ENCODE results near the gene TCL1B. TPM values are rescaled to one million over a fixed set of nuclear protein-coding genes. Genes with fewer than 3 reads are reported as not detected.

Gene TCL1B, protein sequence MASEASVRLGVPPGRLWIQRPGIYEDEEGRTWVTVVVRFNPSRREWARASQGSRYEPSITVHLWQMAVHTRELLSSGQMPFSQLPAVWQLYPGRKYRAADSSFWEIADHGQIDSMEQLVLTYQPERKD
- total RNA-seq, result under 1 TPM in 4 of 8 experiments, not detected in 4; 0.22 to 0.81 (median 0.26) TPM

DNA sequence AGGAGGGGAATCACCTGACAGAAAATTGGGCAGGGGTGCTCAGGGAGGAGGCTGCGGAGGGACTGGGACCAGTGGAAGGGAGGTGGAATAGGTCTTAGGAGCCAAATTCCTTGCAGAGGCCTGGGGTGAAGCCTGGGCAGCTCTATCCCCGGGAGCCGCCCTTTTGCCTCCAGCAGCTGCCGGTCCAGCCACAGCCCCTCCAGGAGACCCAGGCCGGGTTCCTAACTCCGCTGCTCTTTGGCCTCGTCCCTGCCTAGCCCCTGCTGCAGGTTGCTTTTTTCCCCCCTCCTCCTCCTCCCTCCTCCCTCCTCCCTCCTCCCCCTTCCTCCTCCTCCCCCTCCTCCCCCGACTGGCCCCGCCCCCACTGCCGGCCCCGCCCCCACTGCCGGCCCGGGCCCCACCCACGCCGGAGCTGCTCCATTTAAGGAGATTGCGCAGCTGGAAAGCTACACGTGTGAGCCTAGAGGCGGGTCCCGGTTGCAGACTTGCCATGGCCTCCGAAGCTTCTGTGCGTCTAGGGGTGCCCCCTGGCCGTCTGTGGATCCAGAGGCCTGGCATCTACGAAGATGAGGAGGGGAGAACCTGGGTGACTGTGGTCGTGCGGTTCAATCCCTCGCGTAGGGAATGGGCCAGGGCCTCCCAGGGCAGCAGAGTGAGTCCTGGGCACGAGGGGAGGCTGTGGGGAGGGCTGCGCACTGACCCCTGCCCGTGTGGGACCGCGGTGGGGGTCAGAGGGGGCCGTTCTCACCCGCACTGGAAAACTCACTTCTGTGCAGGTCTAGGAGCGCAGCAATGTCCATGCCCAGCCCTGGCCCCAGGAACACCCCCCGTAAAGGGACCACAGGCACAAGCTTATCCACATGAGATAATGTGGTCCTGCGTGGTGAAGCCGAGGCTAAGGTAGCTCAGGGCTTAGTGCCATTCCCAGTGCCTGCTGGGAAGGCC lies at the start of gene TCL1B:
Gene TCL1B, plus strand, starts transcription at position 449 of the 945 bp plus-strand sequence. Its CDS starts 42 bp downstream, at position 491.
- peak in 2 of 8 experiments; percentile 43 to 51 for ATAC-seq (replicated peaks in 6 of 8)
- in situ Hi-C loops (cut with MboI; ENCODE audit: low pct_unique_long_range_greater_than_20kb in 2 of 9, low sequenced_read_pairs in 9 of 9, unreplicated experiment in 9 of 9), result loop anchor here in 1 of 9 experiments (25.0 kb wide), 1 partner anchor 124 kb away; no protein-coding TSS in a partner anchor
- Histone ChIP-seq H3K4me1 (replicated peaks in 1 of 2) (no peaks in the 10 kb centered on the region), H3K27ac (no peak within 1 kb of the TSS), H3K4me3 (no peak within 1 kb of the TSS)
- 60 to 89% methylated on average over 1 to 3 of the region's 38 CpGs; no CpG with 5 or more reads in 8 of the 10 experiments for WGBS, 10 experiments

DNA sequence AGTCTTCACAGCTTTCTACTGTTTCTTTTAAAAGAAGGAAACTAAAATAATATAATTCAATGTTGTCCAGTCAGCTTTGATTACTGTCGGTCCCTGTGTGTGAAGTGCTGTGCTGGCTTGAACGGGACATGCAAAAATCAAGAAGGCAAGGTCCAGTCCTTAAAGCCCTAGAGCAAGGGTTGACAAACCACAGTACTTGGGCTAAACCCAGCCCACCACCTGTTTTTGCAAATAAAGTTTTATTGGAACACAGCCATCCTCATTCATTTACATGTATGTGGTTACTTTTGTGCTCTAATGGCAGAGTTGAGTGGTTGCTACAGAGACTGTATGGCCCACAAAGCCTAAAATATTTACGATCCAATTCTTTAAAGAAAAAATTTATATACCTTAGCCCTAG lies 41.2 kb upstream of the TCL1B start:
- peak in 1 of 8 experiments; percentile 70 for ATAC-seq (replicated peaks in 6 of 8)
- H3K27ac ChIP-seq, result no peak overlapping the region
- H3K4me3 ChIP-seq, result no peak overlapping the region
- no peaks in the 10 kb centered on the region for H3K4me1 ChIP-seq (replicated peaks in 1 of 2)
- WGBS, 10 experiments, result 17 to 100% (median 83%) methylated on average over 1 to 3 of the region's 3 CpGs; no CpG with 5 or more reads in 3 of the 10 experiments
- in situ Hi-C loops (cut with MboI; ENCODE audit: low pct_unique_long_range_greater_than_20kb in 2 of 9, low sequenced_read_pairs in 9 of 9, unreplicated experiment in 9 of 9), result no loop called here

DNA sequence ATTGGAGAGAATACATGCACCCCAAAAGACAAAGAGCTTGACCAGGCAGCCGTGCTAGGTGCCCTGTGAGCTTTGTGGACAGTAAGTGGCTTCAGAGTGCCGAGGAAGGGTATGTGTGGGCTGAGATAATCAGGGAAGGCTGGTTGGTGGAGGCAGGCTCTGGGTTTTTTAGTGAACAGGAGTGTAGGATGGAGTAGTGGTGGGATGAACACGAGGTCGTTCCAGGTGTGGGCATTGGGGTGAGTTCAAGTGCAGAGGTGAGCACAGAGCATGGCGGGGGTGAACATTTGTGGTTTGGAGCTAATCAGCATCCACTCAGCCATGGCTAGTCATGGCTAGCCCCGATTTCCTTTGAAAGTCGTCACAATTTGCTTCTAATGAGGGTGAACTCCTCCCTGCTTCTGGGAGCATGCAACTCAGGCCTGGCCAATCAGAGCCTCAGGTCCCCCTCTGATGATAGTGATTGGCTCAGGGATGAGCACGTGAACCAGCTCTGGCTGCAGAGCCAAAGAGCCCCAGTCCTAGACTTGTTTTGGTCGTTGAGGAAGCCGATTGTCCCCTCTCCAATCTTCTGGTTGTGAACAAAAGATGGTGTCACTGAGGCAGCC lies 40.7 kb upstream of the TCL1B start:
- WGBS, 10 experiments, result 29 to 90% (median 78%) methylated on average over 1 to 8 of the region's 10 CpGs; no CpG with 5 or more reads in 3 of the 10 experiments
- Histone ChIP-seq H3K4me1 (replicated peaks in 1 of 2) (no peaks in the 10 kb centered on the region), H3K27ac (no peak overlapping the region), H3K4me3 (no peak overlapping the region)
- no peak for ATAC-seq (replicated peaks in 6 of 8)
- in situ Hi-C loops (cut with MboI; ENCODE audit: low pct_unique_long_range_greater_than_20kb in 2 of 9, low sequenced_read_pairs in 9 of 9, unreplicated experiment in 9 of 9), result no loop called here

DNA sequence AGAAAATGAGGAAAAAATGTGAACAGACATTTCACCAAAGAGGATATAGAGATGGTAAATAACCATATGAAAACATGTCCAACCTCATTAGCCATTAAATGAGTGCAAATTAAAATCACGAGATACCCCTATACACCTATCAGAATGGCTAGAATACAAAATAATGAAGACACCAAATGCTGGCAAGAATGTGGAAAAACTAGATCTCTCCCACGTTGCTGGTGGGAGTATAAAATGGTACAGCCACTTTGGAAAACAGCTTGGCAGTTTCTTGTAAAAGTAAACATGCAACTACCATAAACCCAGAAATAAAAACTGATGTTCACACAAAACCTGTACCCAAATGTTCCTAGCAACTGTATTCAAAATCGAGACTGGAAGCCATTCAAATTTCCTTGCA lies 38.3 kb upstream of the TCL1B start:
- 4 to 100% (median 61%) methylated on average over 1 to 3 of the region's 3 CpGs; no CpG with 5 or more reads in 1 of the 10 experiments for WGBS, 10 experiments
- Histone ChIP-seq H3K27ac (no peak overlapping the region), H3K4me3 (no peak overlapping the region), H3K4me1 (replicated peaks in 1 of 2) (no peaks in the 10 kb centered on the region)
- no peak for ATAC-seq (replicated peaks in 6 of 8)
- in situ Hi-C loops (cut with MboI; ENCODE audit: low pct_unique_long_range_greater_than_20kb in 2 of 9, low sequenced_read_pairs in 9 of 9, unreplicated experiment in 9 of 9), result no loop called here

DNA sequence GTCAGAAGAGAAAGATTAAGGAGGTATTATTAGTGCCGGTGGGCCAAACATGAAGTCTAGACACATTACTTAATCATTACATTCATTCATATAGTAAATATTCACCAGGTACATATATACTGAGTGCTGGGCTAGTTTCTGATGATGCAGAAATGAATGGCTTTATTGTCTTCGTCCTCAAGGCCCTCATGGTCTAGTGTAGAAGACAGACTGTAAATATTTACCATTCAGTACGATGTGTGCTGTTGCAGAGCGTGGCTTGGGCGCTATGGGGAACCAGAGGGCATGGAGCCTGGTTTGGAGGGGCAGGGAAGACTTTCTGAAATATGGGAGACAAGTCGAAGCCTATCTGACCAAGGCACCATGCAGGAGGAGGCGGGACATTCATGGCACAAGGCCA lies 37.0 kb upstream of the TCL1B start:
- Histone ChIP-seq H3K27ac (no peak overlapping the region), H3K4me3 (no peak overlapping the region), H3K4me1 (replicated peaks in 1 of 2) (no peaks in the 10 kb centered on the region)
- in situ Hi-C loops (cut with MboI; ENCODE audit: low pct_unique_long_range_greater_than_20kb in 2 of 9, low sequenced_read_pairs in 9 of 9, unreplicated experiment in 9 of 9), result no loop called here
- 0 to 100% (median 95%) methylated on average over 1 to 6 of the region's 7 CpGs; no CpG with 5 or more reads in 4 of the 10 experiments for WGBS, 10 experiments
- no peak for ATAC-seq (replicated peaks in 6 of 8)

DNA sequence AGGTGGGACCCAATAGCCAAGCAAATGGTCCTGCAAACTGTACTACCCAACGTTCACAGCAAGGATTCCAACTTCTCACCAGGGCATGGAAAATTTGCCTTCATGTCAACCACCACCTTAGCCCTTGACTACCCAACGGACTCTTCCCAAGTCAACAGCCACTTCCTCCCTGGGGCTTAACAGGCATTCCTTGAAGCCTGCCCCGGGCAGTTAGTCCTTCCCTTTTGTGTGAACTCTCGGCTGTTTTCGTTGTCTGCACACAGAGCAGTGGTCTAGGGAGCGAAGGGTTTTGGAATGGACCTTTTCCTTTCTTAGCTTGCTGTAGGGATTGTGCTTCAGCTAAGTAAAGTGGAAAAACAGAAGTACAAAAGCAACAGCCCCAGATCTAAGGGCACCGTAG lies 35.2 kb upstream of the TCL1B start:
- H3K4me1 ChIP-seq (replicated peaks in 1 of 2), result no peaks in the 10 kb centered on the region
- H3K27ac ChIP-seq, result no peak overlapping the region
- ATAC-seq (replicated peaks in 6 of 8), result no peak
- no peak overlapping the region for H3K4me3 ChIP-seq
- WGBS, 10 experiments, result 14 to 100% (median 67%) methylated on average over 1 to 7 of the region's 7 CpGs; no CpG with 5 or more reads in 1 of the 10 experiments
- in situ Hi-C loops (cut with MboI; ENCODE audit: low pct_unique_long_range_greater_than_20kb in 2 of 9, low sequenced_read_pairs in 9 of 9, unreplicated experiment in 9 of 9), result no loop called here

DNA sequence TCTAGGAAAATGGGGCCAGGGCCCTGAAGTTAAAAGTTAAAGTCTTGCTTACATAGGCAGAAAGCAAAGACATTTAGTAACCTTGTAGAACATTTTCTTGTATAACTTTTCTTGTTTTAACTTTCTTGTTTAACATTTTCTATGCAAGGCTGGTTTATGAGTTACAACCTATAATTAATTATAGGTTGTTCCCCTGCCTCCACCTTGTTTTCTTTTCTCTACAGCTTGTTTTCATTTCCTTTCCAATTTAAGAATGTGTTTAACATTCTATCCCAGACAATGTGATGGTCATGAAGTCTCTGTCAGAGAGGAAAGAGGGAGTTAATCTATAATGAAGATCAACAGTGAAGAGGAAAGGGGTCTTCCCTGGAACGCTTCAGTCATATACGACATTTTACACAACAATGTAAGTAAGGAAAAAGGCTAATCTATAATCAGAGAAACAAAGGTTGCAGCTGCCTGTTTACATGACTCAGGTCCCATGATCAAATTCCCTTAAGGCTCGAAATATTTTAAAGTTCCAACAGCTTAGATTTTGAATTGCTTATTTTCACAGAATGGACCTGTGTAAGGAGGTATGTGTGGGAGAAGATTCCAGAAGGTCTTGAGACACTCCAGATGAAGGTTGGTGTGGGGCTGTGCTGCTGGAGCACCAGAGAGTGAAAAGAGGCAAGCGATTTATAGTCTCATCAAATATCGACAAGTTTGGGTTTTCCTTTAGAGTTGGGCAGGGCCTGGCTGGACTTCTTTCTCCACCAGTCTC lies 34.2 kb upstream of the TCL1B start:
- peak in 3 of 8 experiments; percentile 19 to 63 (median 25) for ATAC-seq (replicated peaks in 6 of 8)
- Histone ChIP-seq H3K27ac (no peak overlapping the region), H3K4me1 (replicated peaks in 1 of 2) (no peaks in the 10 kb centered on the region), H3K4me3 (no peak overlapping the region)
- 19 to 100% (median 34%) methylated on average over 1 to 5 of the region's 5 CpGs for WGBS, 10 experiments
- in situ Hi-C loops (cut with MboI; ENCODE audit: low pct_unique_long_range_greater_than_20kb in 2 of 9, low sequenced_read_pairs in 9 of 9, unreplicated experiment in 9 of 9), result no loop called here

DNA sequence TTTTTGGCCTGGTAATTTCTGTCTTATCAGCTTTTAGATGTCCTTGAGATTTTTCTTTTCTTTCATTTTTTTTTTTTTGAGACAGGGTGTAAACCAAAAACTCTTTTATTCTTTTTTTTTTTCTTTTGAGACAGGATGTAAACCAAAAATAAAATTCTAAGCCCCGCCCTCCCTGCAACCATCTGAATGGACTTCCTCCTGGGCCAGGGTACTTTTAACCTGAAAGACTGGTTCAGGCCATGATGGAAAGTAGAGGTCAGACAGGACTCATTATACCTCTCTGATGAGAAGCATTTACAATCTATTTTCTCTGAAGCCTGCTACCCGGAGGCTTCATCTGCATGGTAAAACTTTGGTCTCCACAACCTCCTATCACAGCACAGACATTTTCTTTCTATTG lies 33.5 kb upstream of the TCL1B start:
- no peak for ATAC-seq (replicated peaks in 6 of 8)
- no peak overlapping the region for H3K27ac ChIP-seq
- peaks cover 2% of the 10 kb centered on the region in 2 donors for H3K4me1 ChIP-seq (replicated peaks in 1 of 2)
- 30 to 100% (median 51%) methylated on average over 1 to 2 of the region's 2 CpGs for WGBS, 10 experiments
- no peak overlapping the region for H3K4me3 ChIP-seq
- in situ Hi-C loops (cut with MboI; ENCODE audit: low pct_unique_long_range_greater_than_20kb in 2 of 9, low sequenced_read_pairs in 9 of 9, unreplicated experiment in 9 of 9), result no loop called here

DNA sequence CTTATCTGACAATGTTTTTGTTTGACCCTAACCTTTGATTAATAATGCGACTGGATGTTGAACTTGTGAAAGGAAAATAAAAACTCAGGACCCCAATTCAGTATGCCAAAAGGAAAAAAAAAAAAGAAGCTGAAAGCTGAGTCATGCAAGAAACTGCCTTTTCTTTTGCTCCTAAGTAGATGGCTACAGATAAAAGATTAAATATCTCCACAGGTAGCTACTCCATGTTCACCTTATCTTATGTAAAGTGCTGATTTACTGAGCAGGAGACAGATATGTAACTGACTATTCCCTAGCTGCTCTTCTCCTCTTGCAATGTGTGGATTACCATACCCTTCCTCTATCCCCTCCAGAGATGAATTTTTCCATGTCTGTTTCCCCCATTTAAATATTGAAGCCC lies 30.8 kb upstream of the TCL1B start:
- Histone ChIP-seq H3K27ac (no peak overlapping the region), H3K4me1 (replicated peaks in 1 of 2) (peaks cover 2 to 4% of the 10 kb centered on the region in 2 donors), H3K4me3 (no peak overlapping the region)
- no peak for ATAC-seq (replicated peaks in 6 of 8)
- in situ Hi-C loops (cut with MboI; ENCODE audit: low pct_unique_long_range_greater_than_20kb in 2 of 9, low sequenced_read_pairs in 9 of 9, unreplicated experiment in 9 of 9), result no loop called here
- 33 to 100% (median 69%) methylated on average over 1 of the region's 1 CpG; no CpG with 5 or more reads in 2 of the 10 experiments for WGBS, 10 experiments

DNA sequence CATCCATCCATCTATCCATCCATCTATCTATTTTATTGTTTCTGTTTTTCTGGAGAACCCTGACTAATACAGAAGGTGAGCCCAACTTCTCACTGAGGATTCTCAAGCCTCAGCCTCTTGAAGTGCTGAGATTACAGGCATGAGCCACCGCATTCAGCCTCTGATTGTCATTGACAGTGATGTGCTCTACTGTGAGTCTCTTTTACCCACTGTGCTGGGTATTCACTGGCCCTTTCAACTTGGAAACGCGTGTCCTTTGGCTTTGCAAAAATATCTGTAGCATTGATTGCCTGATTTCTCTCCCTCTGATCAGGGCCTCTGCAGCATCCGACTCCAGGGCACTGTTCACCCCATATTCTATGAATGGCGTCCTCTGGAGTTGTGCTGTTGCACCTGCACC lies 29.6 kb upstream of the TCL1B start:
- 25 to 85% (median 65%) methylated on average over 1 to 5 of the region's 5 CpGs; no CpG with 5 or more reads in 1 of the 10 experiments for WGBS, 10 experiments
- Histone ChIP-seq H3K4me3 (no peak overlapping the region), H3K4me1 (replicated peaks in 1 of 2) (peaks cover 2 to 4% of the 10 kb centered on the region in 2 donors), H3K27ac (no peak overlapping the region)
- in situ Hi-C loops (cut with MboI; ENCODE audit: low pct_unique_long_range_greater_than_20kb in 2 of 9, low sequenced_read_pairs in 9 of 9, unreplicated experiment in 9 of 9), result no loop called here
- no peak for ATAC-seq (replicated peaks in 6 of 8)

DNA sequence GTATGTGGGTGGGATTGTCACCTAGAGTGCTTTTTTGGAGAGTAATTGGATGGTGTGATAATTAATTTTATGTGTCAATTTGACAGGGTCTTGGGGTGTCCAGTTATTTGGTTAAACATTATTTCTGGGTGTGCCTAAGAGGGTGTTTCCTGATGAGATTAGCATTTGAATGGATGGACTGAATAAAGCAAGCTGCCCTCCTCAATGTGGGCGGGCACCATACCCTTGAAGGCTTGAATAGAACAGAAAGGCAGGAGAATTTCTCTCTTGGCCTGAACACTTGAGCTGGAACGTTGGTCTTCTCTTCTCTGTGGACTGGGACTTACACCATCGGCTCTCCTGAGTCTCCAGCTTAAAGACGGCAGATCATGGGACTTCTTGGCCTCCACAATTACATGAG lies 28.8 kb upstream of the TCL1B start:
- peaks cover 2 to 4% of the 10 kb centered on the region in 2 donors for H3K4me1 ChIP-seq (replicated peaks in 1 of 2)
- H3K27ac ChIP-seq, result no peak overlapping the region
- 28 to 53% (median 41%) methylated on average over 3 to 4 of the region's 4 CpGs; no CpG with 5 or more reads in 4 of the 10 experiments for WGBS, 10 experiments
- no peak overlapping the region for H3K4me3 ChIP-seq
- peak in 5 of 8 experiments; percentile 22 to 71 (median 48) for ATAC-seq (replicated peaks in 6 of 8)
- in situ Hi-C loops (cut with MboI; ENCODE audit: low pct_unique_long_range_greater_than_20kb in 2 of 9, low sequenced_read_pairs in 9 of 9, unreplicated experiment in 9 of 9), result no loop called here

DNA sequence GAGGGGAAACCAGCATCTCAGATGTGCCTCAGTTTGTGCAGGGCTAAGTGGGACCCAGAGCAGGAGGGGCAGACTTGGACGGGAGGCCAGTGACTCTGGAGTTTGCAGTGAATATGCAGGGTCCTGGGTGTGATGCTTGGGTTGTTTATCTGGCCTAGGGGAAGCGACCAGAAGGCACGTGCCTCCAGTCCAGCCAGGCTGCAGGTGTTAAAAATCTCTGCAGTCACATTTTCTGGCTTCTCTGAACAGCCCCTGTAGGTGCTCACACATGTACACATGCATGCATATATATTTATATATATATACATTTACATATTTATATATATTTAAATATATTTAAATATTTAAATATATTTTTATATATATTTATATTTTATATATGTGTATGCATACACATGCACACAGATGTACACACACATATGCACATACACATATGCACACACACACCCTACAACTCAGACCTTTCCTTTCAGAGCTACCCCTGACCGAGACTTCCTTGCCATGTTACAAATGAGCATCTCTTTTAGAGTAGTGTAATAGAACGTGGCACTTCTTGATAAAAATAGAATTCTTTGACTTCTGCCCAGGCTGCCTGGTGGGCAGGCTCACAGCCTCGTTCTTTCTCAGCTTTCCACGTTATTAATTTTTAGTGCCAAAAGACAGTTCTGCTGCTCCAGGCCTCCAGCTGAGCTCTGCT lies 26.8 kb upstream of the TCL1B start:
- WGBS, 10 experiments, result 3 to 100% (median 75%) methylated on average over 1 to 6 of the region's 7 CpGs; no CpG with 5 or more reads in 3 of the 10 experiments

More for the DNA sequence above, 26.8 kb upstream of the TCL1B start:
- in situ Hi-C loops (cut with MboI; ENCODE audit: low pct_unique_long_range_greater_than_20kb in 2 of 9, low sequenced_read_pairs in 9 of 9, unreplicated experiment in 9 of 9), result no loop called here
- Histone ChIP-seq H3K27ac (no peak overlapping the region), H3K4me3 (no peak overlapping the region), H3K4me1 (replicated peaks in 1 of 2) (peaks cover 2 to 4% of the 10 kb centered on the region in 2 donors)
- ATAC-seq (replicated peaks in 6 of 8), result peak in 2 of 8 experiments; percentile 16 to 73

Measured in motor neuron (in vitro differentiated cells).